DND-41 (cell line): Measurements from ENCODE around the gene NFKBIE.

Experiments
- EZH2 ChIP-seq: IDR thresholded peaks from 3 replicates; pipeline ENCODE4 v1.6.1; 2012; ENCODE audit warnings: borderline replicate concordance, low read depth, mild to moderate bottlenecking, moderate library complexity, low read length, inconsistent platforms; ENCODE audit not compliant: severe bottlenecking
- TF ChIP-seq, protein P1 (sequence below): IDR thresholded peaks from 2 replicates; pipeline ENCODE4 v1.5.1; 2012; ENCODE audit warnings: borderline replicate concordance, low read length, moderate library complexity, mild to moderate bottlenecking; ENCODE audit not compliant: poor library complexity, severe bottlenecking; ENCODE audit errors: extremely low read depth

DNA sequence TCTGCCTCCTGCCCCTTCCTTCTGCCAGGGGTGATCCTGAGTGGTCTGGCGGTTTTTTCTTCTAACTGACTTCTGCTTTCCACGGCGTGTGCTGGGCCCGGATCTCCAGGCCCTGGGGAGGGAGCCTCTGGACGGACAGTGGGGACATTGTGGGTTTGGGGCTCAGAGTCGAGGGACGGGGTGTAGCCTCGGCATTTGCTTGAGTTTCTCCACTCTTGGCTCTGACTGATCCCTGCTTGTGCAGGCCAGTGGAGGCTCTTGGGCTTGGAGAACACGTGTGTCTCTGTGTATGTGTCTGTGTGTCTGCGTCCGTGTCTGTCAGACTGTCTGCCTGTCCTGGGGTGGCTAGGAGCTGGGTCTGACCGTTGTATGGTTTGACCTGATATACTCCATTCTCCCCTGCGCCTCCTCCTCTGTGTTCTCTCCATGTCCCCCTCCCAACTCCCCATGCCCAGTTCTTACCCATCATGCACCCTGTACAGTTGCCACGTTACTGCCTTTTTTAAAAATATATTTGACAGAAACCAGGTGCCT lies 31.7 kb downstream of the NFKBIE start:
- TF ChIP-seq, protein P1, sequence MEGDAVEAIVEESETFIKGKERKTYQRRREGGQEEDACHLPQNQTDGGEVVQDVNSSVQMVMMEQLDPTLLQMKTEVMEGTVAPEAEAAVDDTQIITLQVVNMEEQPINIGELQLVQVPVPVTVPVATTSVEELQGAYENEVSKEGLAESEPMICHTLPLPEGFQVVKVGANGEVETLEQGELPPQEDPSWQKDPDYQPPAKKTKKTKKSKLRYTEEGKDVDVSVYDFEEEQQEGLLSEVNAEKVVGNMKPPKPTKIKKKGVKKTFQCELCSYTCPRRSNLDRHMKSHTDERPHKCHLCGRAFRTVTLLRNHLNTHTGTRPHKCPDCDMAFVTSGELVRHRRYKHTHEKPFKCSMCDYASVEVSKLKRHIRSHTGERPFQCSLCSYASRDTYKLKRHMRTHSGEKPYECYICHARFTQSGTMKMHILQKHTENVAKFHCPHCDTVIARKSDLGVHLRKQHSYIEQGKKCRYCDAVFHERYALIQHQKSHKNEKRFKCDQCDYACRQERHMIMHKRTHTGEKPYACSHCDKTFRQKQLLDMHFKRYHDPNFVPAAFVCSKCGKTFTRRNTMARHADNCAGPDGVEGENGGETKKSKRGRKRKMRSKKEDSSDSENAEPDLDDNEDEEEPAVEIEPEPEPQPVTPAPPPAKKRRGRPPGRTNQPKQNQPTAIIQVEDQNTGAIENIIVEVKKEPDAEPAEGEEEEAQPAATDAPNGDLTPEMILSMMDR, result no peak
- no peak for TF ChIP-seq EZH2
